Measurements from ENCODE around the gene PMFBP1. TPM values are rescaled to one million over a fixed set of nuclear protein-coding genes. Genes with fewer than 3 reads are reported as not detected.

The PMFBP1 gene
- total RNA-seq, 1 donor from 2014 or later: 0.38 TPM

GRCh38 chr16:72198771-72199201 lies 26.8 kb upstream of the PMFBP1 start:
- H3K27ac Mint-ChIP-seq (ENCODE audit: unreplicated experiment): no peak overlapping the region

GRCh38 chr16:72198021-72198711 lies 26.2 kb upstream of the PMFBP1 start:
- H3K9me3 Mint-ChIP-seq (ENCODE audit: unreplicated experiment): no peaks in the 10 kb centered on the region
- H3K4me1 Mint-ChIP-seq (ENCODE audit: unreplicated experiment): peaks cover 1% of the 10 kb centered on the region
- no peak overlapping the region for H3K4me3 Mint-ChIP-seq (ENCODE audit: unreplicated experiment)
- no peak overlapping the region for H3K27ac Mint-ChIP-seq (ENCODE audit: unreplicated experiment)
- no peaks in the 10 kb centered on the region for H3K36me3 Mint-ChIP-seq (ENCODE audit: low read depth, unreplicated experiment)
- peaks cover 3% of the 10 kb centered on the region for H3K27me3 Mint-ChIP-seq (ENCODE audit: unreplicated experiment)
- TF ChIP-seq CTCF (IDR thresholded peaks at IDR 0.05; ENCODE audit: unreplicated experiment): no peak
- no peak for DNase-seq (ENCODE audit: low spot score)

More at GRCh38 chr16:72198771-72199201, 26.8 kb upstream of the PMFBP1 start:
- DNase-seq (ENCODE audit: low spot score): no peak
- Mint-ChIP-seq H3K4me3 (ENCODE audit: unreplicated experiment) (no peak overlapping the region), H3K4me1 (ENCODE audit: unreplicated experiment) (peaks cover 5% of the 10 kb centered on the region), H3K27me3 (ENCODE audit: unreplicated experiment) (peaks cover 3% of the 10 kb centered on the region), H3K36me3 (ENCODE audit: low read depth, unreplicated experiment) (no peaks in the 10 kb centered on the region), H3K9me3 (ENCODE audit: unreplicated experiment) (no peaks in the 10 kb centered on the region)
- TF ChIP-seq CTCF (IDR thresholded peaks at IDR 0.05; ENCODE audit: unreplicated experiment): no peak

- Mint-ChIP-seq H3K4me3 (ENCODE audit: unreplicated experiment) (no peak overlapping the region), H3K9me3 (ENCODE audit: unreplicated experiment) (no peaks in the 10 kb centered on the region), H3K27me3 (ENCODE audit: unreplicated experiment) (peaks cover 3% of the 10 kb centered on the region), H3K27ac (ENCODE audit: unreplicated experiment) (no peak overlapping the region), H3K4me1 (ENCODE audit: unreplicated experiment) (no peaks in the 10 kb centered on the region), H3K36me3 (ENCODE audit: low read depth, unreplicated experiment) (no peaks in the 10 kb centered on the region)
- no peak for DNase-seq (ENCODE audit: low spot score)
- no peak for TF ChIP-seq CTCF (IDR thresholded peaks at IDR 0.05; ENCODE audit: unreplicated experiment)
Observed at GRCh38 chr16:72197545-72197944, 25.6 kb upstream of the PMFBP1 start.

- H3K4me1 Mint-ChIP-seq (ENCODE audit: unreplicated experiment): no peaks in the 10 kb centered on the region
- no peaks in the 10 kb centered on the region for H3K36me3 Mint-ChIP-seq (ENCODE audit: low read depth, unreplicated experiment)
- peaks cover 3% of the 10 kb centered on the region for H3K27me3 Mint-ChIP-seq (ENCODE audit: unreplicated experiment)
- DNase-seq (ENCODE audit: low spot score): peak; percentile 26
- no peak overlapping the region for H3K4me3 Mint-ChIP-seq (ENCODE audit: unreplicated experiment)
- TF ChIP-seq CTCF (IDR thresholded peaks at IDR 0.05; ENCODE audit: unreplicated experiment): no peak
- no peaks in the 10 kb centered on the region for H3K9me3 Mint-ChIP-seq (ENCODE audit: unreplicated experiment)
- no peak overlapping the region for H3K27ac Mint-ChIP-seq (ENCODE audit: unreplicated experiment)
Observed at GRCh38 chr16:72195609-72196008, 23.7 kb upstream of the PMFBP1 start.

- H3K36me3 Mint-ChIP-seq (ENCODE audit: low read depth, unreplicated experiment): no peaks in the 10 kb centered on the region
- TF ChIP-seq CTCF (IDR thresholded peaks at IDR 0.05; ENCODE audit: unreplicated experiment): no peak
- no peak overlapping the region for H3K27ac Mint-ChIP-seq (ENCODE audit: unreplicated experiment)
- H3K27me3 Mint-ChIP-seq (ENCODE audit: unreplicated experiment): peaks cover 5% of the 10 kb centered on the region
- no peaks in the 10 kb centered on the region for H3K4me1 Mint-ChIP-seq (ENCODE audit: unreplicated experiment)
- H3K4me3 Mint-ChIP-seq (ENCODE audit: unreplicated experiment): no peak overlapping the region
- H3K9me3 Mint-ChIP-seq (ENCODE audit: unreplicated experiment): no peaks in the 10 kb centered on the region
- no peak for DNase-seq (ENCODE audit: low spot score)
Observed at GRCh38 chr16:72191551-72191950, 19.6 kb upstream of the PMFBP1 start.
